GM18951 (cell line): ENCODE data around the gene TRMO.
"Not testable (repeated sequence)": the region's sequence is repeated elsewhere in the genome, so short reads cannot be mapped to it uniquely, and the experiment has no call there.

ENCODE experiments used
- POLR2A ChIP-seq: IDR thresholded peaks from 4 replicates; pipeline ENCODE4 v1.6.1; 2011; ENCODE audit warnings: mild to moderate bottlenecking; ENCODE audit not compliant: insufficient read length, insufficient read depth; ENCODE audit errors: extremely low read depth
- in situ Hi-C: fragments of 300-500 bp; cut with MboI; formaldehyde crosslinking; loops from one replicate; pipeline ENCODE4 v1.12.0; 2022; ENCODE audit warnings: low sequenced_read_pairs, mixed read lengths, inconsistent platforms; ENCODE audit not compliant: unreplicated experiment

TRMO gene

DNA sequence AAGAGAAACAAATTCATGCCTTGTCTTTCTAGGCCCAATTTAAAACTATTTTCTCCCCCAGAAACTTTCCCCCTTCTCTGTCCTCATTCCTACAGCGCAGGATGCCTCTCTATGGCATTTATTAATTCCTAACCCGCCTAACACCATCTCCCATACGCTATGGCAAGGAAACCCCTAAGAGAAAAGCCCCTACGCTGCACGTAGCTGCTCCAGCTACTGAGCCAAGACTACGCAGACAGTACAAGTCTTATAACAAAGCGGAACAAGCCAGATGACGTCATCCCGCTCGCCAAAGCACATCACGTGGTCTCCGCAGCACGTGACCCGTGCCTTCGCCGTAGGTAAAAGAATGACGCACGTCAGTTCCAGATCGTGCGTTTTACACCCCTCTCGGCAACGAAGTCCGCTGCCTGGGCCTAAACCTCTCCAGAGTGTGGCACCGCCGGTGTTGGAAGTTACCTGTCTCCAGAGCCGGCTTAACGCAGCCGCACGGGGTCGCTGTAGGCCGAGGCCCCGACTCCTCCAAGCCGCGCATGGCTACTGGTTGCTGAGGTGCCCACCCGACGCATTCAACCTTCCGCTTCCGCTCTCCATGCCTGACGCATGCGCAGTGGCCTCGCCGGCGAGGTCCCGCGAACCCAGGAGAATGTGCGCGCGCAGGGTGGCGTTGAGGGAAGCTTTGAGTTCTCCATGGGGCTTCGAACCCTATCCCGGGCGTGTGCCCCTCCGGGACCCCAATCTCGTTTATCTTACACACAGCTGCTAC is at the start of gene TRMO:
TRMO (minus strand) TSS at position 542 of the 766 bp plus-strand sequence; CDS start at position 535, 7 bp downstream.
- peak; percentile 90 for TF ChIP-seq POLR2A
- in situ Hi-C loops: no loop called here

DNA sequence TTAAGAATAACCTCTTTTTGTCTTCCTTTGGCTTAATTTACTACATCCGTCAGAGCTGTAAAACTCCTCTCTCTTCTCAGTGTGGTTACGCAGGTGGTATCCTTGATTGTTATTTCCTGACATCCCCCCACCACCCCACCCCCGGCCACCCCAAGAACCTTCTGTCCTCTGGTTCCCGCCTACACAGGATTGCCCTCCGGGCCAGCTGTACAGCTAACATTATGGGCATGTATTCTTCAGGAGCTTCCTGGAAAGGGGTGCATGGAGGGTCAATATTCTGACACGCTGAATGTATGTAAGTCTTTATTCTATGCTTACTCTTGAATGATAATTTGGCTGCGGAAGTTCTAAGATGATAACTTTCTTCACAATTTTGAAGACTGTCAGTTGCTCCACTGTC is 47.9 kb upstream of the TRMO start:
- no peak for TF ChIP-seq POLR2A
- in situ Hi-C loops: no loop called here

DNA sequence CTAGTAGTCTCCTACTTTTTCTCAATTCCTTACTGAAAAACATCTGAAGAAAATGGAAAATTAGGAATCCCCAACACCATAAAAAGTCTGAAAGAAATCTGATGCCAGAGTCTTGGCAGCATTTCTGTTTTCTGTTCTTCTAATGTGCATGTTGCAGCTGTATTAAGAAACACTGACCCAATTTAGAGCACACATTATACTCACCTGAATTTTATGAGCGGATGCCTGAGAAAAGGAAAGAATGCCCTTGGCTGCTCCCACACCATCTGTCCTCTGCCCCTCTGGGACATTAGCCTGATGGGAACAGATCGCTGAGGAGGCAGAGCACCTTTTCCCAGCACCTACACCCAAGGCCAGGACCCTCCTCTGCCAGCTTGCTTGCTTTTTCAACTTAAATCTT is 46.7 kb upstream of the TRMO start:
- no peak for TF ChIP-seq POLR2A
- in situ Hi-C loops: no loop called here

- in situ Hi-C loops: no loop called here
- TF ChIP-seq POLR2A: no peak
Measured at GRCh38 chr9:97966493-97966892, 44.2 kb upstream of the TRMO start.

- in situ Hi-C loops: no loop called here
Measured at GRCh38 chr9:97964901-97965300, 42.6 kb upstream of the TRMO start.

GRCh38 chr9:97963232-97963631 is 40.9 kb upstream of the TRMO start:
- in situ Hi-C loops: no loop called here
- TF ChIP-seq POLR2A: no peak

More at GRCh38 chr9:97964901-97965300, 42.6 kb upstream of the TRMO start:
- TF ChIP-seq POLR2A: no peak

DNA sequence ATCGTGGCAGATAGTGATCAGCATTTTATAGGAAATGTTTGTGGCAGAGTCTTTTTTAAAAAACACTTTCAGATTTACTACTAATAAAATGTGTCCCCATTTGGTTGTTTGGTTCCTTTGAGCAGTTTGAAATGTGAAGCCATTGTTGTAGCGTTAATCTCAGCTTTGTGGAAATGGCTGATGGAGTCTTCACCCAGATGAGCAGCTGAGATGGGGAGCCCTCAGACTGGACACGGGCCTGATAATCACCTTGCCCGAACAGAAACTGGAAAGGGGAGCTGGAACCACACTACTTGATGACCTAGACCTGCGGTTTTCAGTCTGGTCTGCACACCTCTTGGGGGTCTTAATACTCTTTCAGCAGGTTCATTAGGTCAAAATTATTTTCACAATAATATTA is 40.3 kb upstream of the TRMO start:
- TF ChIP-seq POLR2A: no peak
- in situ Hi-C loops: no loop called here

- in situ Hi-C loops: no loop called here
- no peak for TF ChIP-seq POLR2A
Measured at GRCh38 chr9:97962136-97962535, 39.8 kb upstream of the TRMO start.

DNA sequence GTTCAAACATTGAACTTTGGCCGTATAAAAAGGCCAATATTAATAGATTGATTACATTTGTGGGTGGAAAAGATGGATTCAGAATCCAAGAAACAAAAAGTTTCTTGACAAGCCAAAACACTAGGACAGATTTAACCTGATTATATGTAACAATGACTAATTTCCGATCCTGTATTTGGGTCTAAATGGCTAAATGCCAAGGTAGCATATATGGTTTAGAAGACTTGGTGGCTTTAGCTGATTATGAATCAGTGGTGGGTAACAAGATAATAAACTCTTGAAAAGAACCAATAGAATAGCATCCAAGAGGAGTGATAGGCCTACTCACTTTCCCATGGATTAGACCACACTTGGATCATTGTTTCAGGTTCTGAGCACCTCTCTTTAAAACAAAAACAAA is 39.1 kb upstream of the TRMO start:
- in situ Hi-C loops: no loop called here
- TF ChIP-seq POLR2A: no peak

DNA sequence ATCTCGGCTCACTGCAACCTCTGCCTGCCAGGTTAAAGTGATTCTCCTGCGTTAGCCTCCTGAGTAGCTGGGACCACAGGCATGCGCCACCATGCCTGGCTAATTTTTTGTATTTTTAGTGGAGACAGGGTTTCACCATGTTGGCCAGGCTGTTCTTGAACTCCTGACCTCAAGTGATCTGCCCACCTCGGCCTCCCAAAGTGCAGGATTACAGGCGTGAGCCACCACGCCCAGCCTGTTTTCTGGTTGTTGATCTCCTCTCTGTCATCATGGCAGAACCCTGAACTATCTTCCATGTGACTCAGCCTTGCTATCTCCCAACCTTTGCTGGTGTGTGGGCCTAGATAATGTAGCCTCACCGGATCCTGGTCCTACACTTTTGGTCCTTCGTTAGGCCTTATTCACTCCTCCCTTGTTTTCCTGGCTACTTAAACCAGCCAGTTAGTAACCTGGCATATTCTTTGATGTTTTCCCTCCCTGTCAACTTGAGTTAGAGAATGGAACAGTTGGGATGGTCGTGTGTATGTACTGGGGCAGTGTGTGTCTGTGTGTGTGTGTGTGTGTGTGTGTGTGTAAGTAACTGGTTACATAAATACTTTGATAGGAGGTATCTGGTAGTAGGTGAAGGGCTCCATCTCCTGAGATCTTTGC is 38.5 kb upstream of the TRMO start:
- in situ Hi-C loops: not testable (repeated sequence)

- no peak for TF ChIP-seq POLR2A
- in situ Hi-C loops: no loop called here
Measured at GRCh38 chr9:97959585-97959984, 37.3 kb upstream of the TRMO start.

DNA sequence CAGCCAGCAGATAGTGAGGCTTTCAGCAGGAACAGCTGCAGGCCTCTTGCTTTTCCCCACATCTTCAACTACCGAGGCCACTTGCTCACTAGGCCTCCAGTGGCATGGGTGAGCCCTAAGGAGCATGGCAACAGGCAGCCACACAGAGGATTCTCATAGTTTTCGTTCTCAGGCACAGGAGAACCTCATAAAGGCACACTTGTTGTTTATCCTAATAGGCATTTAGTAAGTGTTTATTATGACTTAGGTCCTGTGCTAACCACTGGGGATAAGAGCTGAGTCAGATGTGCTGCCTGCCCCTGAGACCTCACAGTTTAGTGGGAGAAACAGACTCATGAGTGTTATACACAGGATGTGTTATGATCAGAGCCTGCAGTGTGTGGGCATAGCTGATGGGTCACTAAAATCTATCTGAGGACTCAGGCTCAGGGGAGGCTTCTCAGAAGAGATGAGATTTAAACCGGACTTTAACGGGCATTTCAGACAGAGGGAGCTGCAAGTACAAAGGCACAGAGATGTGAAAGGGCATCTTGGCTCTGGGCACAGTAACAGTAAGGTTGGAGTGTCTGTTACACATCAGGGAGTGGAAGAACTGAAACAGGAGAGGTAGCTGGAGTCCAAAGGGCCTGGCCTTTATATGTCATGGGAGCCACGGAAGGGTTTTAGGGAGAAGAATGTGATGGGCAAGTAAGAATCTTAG is 36.7 kb upstream of the TRMO start:
- in situ Hi-C loops: no loop called here
- TF ChIP-seq POLR2A: no peak

DNA sequence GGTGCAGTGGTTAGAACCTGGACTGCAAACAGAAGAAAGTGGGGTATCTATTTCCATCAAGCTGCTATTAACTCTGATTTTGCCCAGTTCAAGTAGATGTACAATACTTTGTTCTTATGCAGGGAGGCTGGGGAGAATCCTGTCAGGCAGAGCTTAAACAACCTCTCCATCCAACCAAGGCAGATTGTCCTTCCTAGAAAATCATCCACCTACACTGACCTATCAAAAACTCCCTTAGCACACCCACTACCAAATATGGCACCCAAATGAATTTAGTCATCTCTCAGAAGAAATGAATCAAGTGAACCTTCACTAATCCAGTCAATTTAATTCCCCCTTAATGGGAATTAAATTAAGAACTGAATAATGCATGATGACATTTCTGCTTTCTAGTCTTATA is 34.0 kb upstream of the TRMO start:
- TF ChIP-seq POLR2A: no peak
- in situ Hi-C loops: no loop called here

- TF ChIP-seq POLR2A: no peak
- in situ Hi-C loops: no loop called here
Measured at GRCh38 chr9:97954550-97954989, 32.3 kb upstream of the TRMO start.

DNA sequence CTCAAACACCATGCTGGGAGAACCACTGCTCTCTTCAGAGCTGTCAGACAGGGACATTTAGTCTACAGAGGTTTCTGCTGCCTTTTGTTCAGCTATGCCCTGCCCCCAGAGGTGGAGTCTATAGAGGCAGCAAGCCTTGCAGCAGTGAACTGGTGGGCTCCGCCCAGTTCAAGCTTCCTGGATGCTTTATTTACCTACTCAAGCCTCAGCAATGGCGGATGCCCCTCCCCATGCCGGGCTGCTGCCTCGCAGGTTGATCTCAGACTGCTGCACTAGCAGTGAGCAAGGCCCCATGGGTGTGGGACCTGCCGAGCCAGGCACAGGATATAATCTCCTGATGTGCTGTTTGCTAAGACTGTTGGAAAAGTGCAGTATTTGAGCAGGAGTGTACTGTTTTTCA is 28.6 kb upstream of the TRMO start:
- in situ Hi-C loops: not testable (repeated sequence)

DNA sequence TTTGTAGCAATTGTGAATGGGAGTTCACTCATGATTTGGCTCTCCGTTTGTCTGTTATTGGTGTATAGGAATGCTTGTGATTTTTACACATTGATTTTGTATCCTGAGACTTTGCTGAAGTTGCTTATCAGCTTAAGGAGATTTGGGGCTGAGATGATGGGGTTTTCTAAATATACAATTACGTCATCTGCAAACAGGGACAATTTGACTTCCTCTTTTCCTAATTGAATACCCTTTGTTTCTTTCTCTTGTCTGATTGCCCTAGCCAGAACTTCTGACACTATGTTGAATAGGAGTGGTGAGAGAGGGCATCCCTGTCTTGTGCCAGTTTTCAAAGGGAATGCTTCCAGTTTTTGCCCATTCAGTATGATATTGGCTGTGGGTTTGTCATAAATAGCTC is 24.8 kb upstream of the TRMO start:
- in situ Hi-C loops: not testable (repeated sequence)

DNA sequence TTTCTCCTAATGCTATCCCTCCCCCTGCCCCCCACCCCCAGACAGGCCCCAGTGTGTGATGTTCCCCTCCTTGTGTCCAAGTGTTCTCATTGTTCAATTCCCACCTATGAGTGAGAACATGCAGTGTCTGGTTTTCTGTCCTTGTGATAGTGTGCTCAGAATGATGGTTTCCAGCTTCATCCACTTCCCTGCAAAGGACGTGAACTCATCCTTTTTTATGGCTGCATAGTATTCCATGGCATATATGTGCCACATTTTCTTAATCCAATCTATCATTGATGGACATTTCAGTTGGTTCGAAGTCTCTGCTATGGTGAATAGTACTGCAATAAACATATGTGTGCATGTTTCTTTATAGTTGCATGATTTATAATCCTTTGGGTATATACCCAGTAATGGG is 23.2 kb upstream of the TRMO start:
- in situ Hi-C loops: not testable (repeated sequence)
